ELR (cell line): ENCODE data around the gene DKK1.
A peak's percentile ranks its signal among the peaks of the same experiment; 100 is the strongest.

Experiments used
- DNase-seq: peaks from one replicate; pipeline ENCODE4 v3.0.0-alpha.2; 2015; ENCODE audit warnings: low read depth

The DKK1 gene

GRCh38 chr10:52313933-52314821 is at the start of gene DKK1:
Gene DKK1, plus strand, starts transcription at chr10:52314281. Its CDS starts 154 bp downstream, at chr10:52314435.
- DNase-seq: peak; percentile 89

- no peak for DNase-seq
These were observed 48.8 kb upstream of the DKK1 start for GRCh38 chr10:52265131-52265926.

GRCh38 chr10:52266858-52267257 is 47.2 kb upstream of the DKK1 start:
- DNase-seq: no peak

GRCh38 chr10:52268790-52269189 is 45.3 kb upstream of the DKK1 start:
- DNase-seq: no peak

- DNase-seq: no peak
These were observed 44.8 kb upstream of the DKK1 start for GRCh38 chr10:52269233-52269632.

- no peak for DNase-seq
These were observed 37.9 kb upstream of the DKK1 start for GRCh38 chr10:52276163-52276562.

- no peak for DNase-seq
These were observed 37.1 kb upstream of the DKK1 start for GRCh38 chr10:52276986-52277385.

GRCh38 chr10:52279546-52279945 is 34.5 kb upstream of the DKK1 start:
- DNase-seq: no peak

- DNase-seq: no peak
These were observed 34.0 kb upstream of the DKK1 start for GRCh38 chr10:52280051-52280450.

GRCh38 chr10:52283174-52283573 is 30.9 kb upstream of the DKK1 start:
- DNase-seq: peak; percentile 6

- DNase-seq: no peak
These were observed 29.6 kb upstream of the DKK1 start for GRCh38 chr10:52284416-52285013.

- no peak for DNase-seq
These were observed 26.2 kb upstream of the DKK1 start for GRCh38 chr10:52287866-52288265.

- no peak for DNase-seq
These were observed 16.3 kb upstream of the DKK1 start for GRCh38 chr10:52297747-52298146.

GRCh38 chr10:52300599-52301277 is 13.3 kb upstream of the DKK1 start:
- no peak for DNase-seq

- peak; percentile 80 for DNase-seq
These were observed 5.6 kb upstream of the DKK1 start for GRCh38 chr10:52308251-52309031.

GRCh38 chr10:52312942-52313255 is 1.2 kb upstream of the DKK1 start:
- DNase-seq: no peak

- no peak for DNase-seq
These were observed 687 bp upstream of the DKK1 start for GRCh38 chr10:52313256-52313932.

GRCh38 chr10:52314822-52315552 is 906 bp downstream of the DKK1 start:
- DNase-seq: peak; percentile 80

- DNase-seq: peak; percentile 66
These were observed 1.9 kb downstream of the DKK1 start for GRCh38 chr10:52316001-52316400.

GRCh38 chr10:52316500-52316899 is 2.4 kb downstream of the DKK1 start:
- peak; percentile 27 for DNase-seq
